Activated T-helper 1 cell treated with anti-CD3 and anti-CD28 coated beads, Interleukin-12 subunit alpha, Interleukin-12 subunit beta, Interleukin-2, Interleukin-4 antibody, amounts not matched to agents 30 ng/mL and 10 ng/mL and 1 ng/mL, durations not matched to agents 14 hours and 24 hours and 36 hours (primary cell): ENCODE data around the gene IL19. TPM values are rescaled to one million over a fixed set of nuclear protein-coding genes. Genes with fewer than 3 reads are reported as not detected.
"Not testable (repeated sequence)": the region's sequence is repeated elsewhere in the genome, so short reads cannot be mapped to it uniquely, and the experiment has no call there.

Source experiments
- DNase-seq: peaks from one replicate; pipeline ENCODE4 v3.0.0; 2021; ENCODE audit warnings: low spot score
- H3K27ac Mint-ChIP-seq: one replicate; pipeline ENCODE4 v1.8.0; 2021; ENCODE audit warnings: mild to moderate bottlenecking, mixed read lengths
- H3K27me3 Mint-ChIP-seq: one replicate; pipeline ENCODE4 v1.8.0; 2022; ENCODE audit warnings: mild to moderate bottlenecking, moderate library complexity, mixed read lengths; ENCODE audit not compliant: insufficient read depth
- H3K36me3 Mint-ChIP-seq: one replicate; pipeline ENCODE4 v1.8.0; 2021; ENCODE audit warnings: low read depth, mixed read lengths
- H3K4me1 Mint-ChIP-seq: one replicate; pipeline ENCODE4 v1.8.0; 2021; ENCODE audit warnings: low read depth, mixed read lengths
- H3K4me3 Mint-ChIP-seq: one replicate; pipeline ENCODE4 v1.8.0; 2021; ENCODE audit warnings: mild to moderate bottlenecking, moderate library complexity, mixed read lengths
- H3K9me3 Mint-ChIP-seq: one replicate; pipeline ENCODE4 v1.8.0; 2021; ENCODE audit warnings: mixed read lengths
- intact Hi-C: fragments of 100-400 bp; cut with micrococcal nuclease; formaldehyde crosslinking; loops from one replicate; pipeline ENCODE4 v1.15.1; 2024
- total RNA-seq: library from RNA; stranded (reverse); gene quantifications from 2 replicates; pipeline ENCODE4 v1.2.3, GENCODE V29; 2022

IL19 gene
- total RNA-seq, 1 donor from 2014 or later = not detected

DNA sequence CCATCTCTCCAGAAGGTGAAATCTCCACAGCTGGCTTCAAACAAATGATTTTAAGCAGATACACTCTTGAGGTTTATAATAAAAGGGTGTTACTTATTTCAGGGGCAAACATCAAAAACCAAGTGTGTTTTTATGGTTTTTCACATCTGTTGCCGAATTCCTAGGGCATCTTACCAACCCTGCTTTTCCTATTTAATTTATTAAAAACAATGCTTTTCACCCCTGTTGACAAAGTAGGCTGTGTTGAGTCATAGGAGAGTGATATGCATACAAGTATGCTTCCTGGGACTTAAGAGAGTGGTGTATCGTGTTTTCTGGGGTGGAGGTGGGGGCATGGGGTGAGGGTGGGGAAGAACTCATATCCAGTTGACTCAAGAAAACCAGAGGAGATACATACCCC lies 65.5 kb downstream of the IL19 start:
- Mint-ChIP-seq H3K9me3 (no peaks in the 10 kb centered on the region), H3K36me3 (no peaks in the 10 kb centered on the region), H3K4me1 (peaks cover 17% of the 10 kb centered on the region), H3K27me3 (peaks cover 38% of the 10 kb centered on the region), H3K4me3 (no peak overlapping the region), H3K27ac (no peak overlapping the region)
- DNase-seq = no peak
- intact Hi-C loops = no loop called here

DNA sequence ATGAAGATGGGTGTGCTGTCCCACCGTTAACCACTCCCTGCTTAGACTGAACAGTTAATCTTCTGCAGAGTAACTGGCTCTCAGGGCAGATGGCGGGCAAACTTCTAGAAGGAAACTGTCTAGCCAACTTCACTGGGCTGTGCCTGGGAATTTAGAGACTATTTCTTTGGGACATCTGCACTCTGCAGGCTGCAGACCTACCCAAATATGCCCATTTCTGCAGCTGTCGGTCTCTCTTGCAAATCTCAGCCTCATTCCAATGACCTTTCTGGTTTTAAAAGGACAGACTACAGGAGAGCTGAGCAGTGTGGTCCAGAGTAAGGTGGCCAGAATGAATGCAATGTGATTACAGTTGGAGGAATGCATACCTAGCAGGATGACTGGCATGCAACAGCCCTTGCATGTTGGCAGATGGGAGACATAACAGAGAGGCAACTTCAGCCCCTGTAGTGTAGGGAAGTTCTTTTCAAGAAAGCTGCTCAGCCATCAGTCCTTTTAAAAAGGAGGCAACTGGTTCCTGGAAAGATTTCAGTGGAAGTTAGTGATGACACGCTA lies 68.5 kb downstream of the IL19 start:
- Mint-ChIP-seq H3K36me3 (no peaks in the 10 kb centered on the region), H3K27me3 (peaks cover 32% of the 10 kb centered on the region), H3K27ac (no peak overlapping the region), H3K4me3 (no peak overlapping the region), H3K4me1 (peaks cover 8% of the 10 kb centered on the region), H3K9me3 (no peaks in the 10 kb centered on the region)
- no peak for DNase-seq
- intact Hi-C loops = no loop called here

DNA sequence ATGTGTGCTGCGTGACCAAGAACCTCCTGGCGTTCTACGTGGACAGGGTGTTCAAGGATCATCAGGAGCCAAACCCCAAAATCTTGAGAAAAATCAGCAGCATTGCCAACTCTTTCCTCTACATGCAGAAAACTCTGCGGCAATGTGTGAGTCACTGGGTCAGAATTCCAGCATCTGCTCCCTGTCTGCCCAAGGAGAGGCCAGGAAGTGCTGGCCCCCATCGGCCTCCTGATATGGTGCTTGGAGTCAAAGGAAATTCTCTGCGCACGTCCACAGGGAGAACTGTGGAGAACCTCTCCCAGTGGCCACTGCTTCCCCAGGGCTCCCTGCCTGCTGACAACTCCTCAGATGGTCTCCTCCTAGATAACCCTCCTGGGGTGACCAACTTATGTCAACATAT lies 69.3 kb downstream of the IL19 start:
- intact Hi-C loops = no loop called here
- no peak overlapping the region for H3K4me3 Mint-ChIP-seq

DNA sequence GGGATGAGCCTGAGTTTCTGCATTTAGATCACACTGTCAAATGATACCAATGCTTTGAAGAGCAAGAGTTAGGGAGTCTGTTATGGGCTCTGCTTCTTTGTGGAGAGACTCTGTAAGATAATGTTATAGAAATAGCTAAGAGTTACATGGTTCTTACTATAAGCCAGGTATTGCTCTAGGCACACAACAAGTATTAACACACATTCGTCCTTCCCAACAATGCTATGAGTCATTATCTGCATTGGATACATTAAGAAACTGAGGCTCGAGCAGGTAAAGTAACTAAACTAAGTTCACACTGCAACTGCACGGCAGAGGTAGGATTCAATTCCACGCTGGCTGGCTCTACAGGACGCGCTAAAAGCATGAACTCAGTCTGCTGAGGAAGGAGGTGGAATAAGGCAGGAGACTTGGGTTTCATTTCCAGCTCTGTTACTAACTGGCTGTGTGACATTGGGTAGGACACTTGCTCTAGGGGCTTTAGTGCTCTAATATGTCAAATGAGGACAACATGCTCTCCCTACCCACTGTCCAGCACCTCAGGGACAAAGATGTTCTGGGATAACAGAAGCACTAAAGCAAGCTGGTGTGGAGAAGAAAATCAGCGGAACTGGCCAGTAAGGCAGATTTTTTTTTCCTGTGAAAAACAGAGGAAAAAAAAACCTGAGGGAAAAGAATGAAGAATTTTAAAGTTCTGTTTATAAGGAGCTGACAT lies 71.2 kb downstream of the IL19 start:
- no peak overlapping the region for H3K27ac Mint-ChIP-seq

More for the DNA sequence above, 69.3 kb downstream of the IL19 start:
- Mint-ChIP-seq H3K9me3 (no peaks in the 10 kb centered on the region), H3K27ac (no peak overlapping the region), H3K4me1 (peaks cover 8% of the 10 kb centered on the region), H3K27me3 (peaks cover 26% of the 10 kb centered on the region), H3K36me3 (no peaks in the 10 kb centered on the region)
- no peak for DNase-seq

DNA sequence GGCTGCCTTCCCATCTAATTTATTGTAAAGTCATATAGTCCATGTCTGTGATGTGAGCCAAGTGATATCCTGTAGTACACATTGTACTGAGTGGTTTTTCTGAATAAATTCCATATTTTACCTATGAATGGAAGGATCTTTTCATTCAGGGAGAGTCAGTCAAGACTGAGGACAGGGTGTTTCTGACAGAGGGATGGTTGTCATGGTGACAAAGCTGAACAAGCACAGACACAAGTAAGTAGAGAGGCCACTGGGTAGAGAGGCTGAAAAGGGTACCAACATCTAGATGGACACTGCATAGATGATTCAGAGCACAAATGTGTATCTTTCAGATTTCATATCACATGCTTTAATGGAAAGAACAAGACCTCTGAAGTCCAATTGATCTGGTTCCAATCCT lies 72.3 kb downstream of the IL19 start:
- intact Hi-C loops = no loop called here
- H3K27me3 Mint-ChIP-seq = peaks cover 10% of the 10 kb centered on the region
- H3K4me1 Mint-ChIP-seq = peaks cover 8% of the 10 kb centered on the region
- H3K9me3 Mint-ChIP-seq = no peaks in the 10 kb centered on the region
- no peak overlapping the region for H3K27ac Mint-ChIP-seq
- H3K4me3 Mint-ChIP-seq = no peak overlapping the region
- DNase-seq = no peak
- H3K36me3 Mint-ChIP-seq = no peaks in the 10 kb centered on the region

More for the DNA sequence above, 71.2 kb downstream of the IL19 start:
- H3K4me3 Mint-ChIP-seq = no peak overlapping the region
- H3K36me3 Mint-ChIP-seq = no peaks in the 10 kb centered on the region
- peaks cover 16% of the 10 kb centered on the region for H3K27me3 Mint-ChIP-seq
- peaks cover 8% of the 10 kb centered on the region for H3K4me1 Mint-ChIP-seq
- intact Hi-C loops = no loop called here
- no peaks in the 10 kb centered on the region for H3K9me3 Mint-ChIP-seq
- DNase-seq = no peak

DNA sequence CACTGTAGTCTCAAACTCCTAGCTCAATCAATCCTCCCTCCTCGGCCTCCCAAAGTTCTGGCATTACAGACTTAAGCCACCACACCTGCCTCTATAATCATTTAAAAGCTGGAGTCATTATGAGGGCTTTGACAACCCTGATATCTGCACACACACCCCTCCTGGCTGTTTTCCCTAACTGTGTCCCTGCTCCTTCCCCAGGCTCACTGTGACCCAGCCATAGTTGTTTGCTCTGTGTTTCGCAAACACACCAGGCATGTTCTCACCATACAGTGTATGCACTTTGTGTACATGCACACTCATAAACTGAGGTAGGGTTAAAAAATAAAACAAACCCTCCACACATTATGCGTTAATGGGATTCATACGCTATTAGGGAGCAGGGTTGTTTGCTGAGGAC lies 73.1 kb downstream of the IL19 start:
- Mint-ChIP-seq H3K27me3 (peaks cover 12% of the 10 kb centered on the region), H3K36me3 (no peaks in the 10 kb centered on the region), H3K4me3 (no peak overlapping the region), H3K9me3 (no peaks in the 10 kb centered on the region), H3K4me1 (peaks cover 8% of the 10 kb centered on the region), H3K27ac (no peak overlapping the region)
- DNase-seq = no peak
- intact Hi-C loops = no loop called here

DNA sequence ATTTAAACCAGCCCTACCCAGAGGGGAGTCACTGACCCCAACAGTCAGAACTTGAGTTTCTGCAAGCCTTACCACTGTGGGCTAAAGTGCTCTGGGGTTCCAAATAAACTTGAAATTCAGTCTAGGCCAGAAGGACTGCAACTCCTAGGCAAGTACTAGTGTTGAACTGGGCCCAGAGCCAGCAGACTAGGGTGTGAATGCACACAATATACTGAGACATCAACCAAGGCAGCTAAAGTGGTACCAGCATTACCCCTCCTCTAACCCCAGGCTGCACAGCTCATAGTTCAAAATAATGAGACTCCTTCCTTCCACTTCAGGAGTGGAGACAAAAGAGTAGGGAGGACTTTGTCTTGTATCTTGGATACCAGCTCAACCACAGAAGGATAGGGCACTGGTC lies 75.9 kb downstream of the IL19 start:
- H3K27ac Mint-ChIP-seq = no peak overlapping the region
- peaks cover 27% of the 10 kb centered on the region for H3K27me3 Mint-ChIP-seq
- intact Hi-C loops = no loop called here
- H3K36me3 Mint-ChIP-seq = no peaks in the 10 kb centered on the region
- H3K4me3 Mint-ChIP-seq = no peak overlapping the region
- peaks cover 2% of the 10 kb centered on the region for H3K9me3 Mint-ChIP-seq
- H3K4me1 Mint-ChIP-seq = no peaks in the 10 kb centered on the region
- DNase-seq = no peak

DNA sequence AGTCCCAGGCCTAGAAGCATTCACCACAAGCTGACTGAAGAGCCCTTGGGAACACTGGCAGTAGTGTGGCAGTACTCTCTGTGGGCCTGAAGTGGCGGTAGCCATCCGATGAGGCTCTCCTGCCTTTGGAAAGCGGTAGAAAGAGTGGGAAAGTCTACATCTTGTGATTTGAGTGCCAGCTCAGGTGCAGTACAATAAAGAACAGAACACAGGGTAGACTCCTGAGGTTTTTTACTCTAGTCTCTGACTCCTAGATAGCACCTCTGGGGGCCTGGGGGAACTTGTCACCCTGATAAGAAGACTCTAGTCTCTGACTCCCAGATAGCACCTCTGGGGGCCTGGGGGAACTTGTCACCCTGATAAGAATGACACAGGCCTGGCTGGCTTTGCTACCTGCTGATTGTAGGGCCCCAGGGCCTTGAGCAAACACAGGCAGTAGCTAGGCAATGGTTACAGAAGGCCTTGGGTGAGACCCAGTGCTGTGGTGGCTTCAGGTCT lies 76.8 kb downstream of the IL19 start:
- no peaks in the 10 kb centered on the region for H3K36me3 Mint-ChIP-seq
- DNase-seq = no peak
- H3K4me1 Mint-ChIP-seq = no peaks in the 10 kb centered on the region
- intact Hi-C loops = no loop called here
- no peak overlapping the region for H3K27ac Mint-ChIP-seq
- peaks cover 4% of the 10 kb centered on the region for H3K9me3 Mint-ChIP-seq
- peaks cover 35% of the 10 kb centered on the region for H3K27me3 Mint-ChIP-seq
- no peak overlapping the region for H3K4me3 Mint-ChIP-seq

DNA sequence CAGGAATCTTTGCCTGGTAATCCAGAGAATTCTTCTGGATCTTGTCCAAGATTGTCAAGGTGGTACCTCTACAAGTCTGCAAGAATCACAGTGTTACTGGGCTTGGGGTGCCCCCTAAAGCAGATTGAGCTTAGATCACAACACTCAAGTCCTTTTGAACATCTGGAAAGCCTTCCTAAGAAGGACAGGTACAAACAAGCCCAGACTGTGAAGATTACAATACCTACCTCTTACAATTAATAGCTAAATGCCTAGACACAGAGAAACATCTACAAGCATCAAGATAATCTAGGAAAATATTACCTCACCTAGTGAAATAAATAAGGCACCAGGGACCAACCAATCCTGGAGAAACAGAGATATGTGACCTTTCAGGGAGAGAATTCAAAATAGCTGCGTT lies 77.4 kb downstream of the IL19 start:
- H3K4me1 Mint-ChIP-seq = no peaks in the 10 kb centered on the region
- intact Hi-C loops = no loop called here
- no peak overlapping the region for H3K4me3 Mint-ChIP-seq
- peaks cover 9% of the 10 kb centered on the region for H3K9me3 Mint-ChIP-seq
- H3K27me3 Mint-ChIP-seq = peaks cover 36% of the 10 kb centered on the region
- DNase-seq = no peak
- no peaks in the 10 kb centered on the region for H3K36me3 Mint-ChIP-seq
- H3K27ac Mint-ChIP-seq = no peak overlapping the region

DNA sequence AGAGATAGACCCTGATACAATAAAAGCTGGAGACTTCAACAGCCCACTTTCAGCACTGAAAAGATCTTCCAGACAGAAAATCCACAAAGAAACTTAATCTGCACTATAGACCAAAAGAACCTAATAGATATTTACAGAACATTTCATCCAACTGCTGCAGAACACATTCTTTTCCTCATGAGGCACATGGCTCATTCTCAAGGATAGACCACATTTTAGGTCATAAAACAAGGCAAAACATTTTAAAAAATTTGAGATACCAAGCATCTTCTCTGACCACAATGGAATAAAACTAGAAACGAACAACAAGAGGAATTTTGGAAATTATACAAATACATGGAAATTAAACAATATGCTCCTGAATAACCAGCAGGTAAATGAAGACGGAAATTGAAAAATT lies 79.8 kb downstream of the IL19 start:
- Mint-ChIP-seq H3K27ac (no peak overlapping the region), H3K36me3 (no peaks in the 10 kb centered on the region), H3K9me3 (peaks cover 15% of the 10 kb centered on the region), H3K4me3 (no peak overlapping the region), H3K27me3 (peaks cover 45% of the 10 kb centered on the region), H3K4me1 (no peaks in the 10 kb centered on the region)
- DNase-seq = no peak
- intact Hi-C loops = no loop called here

DNA sequence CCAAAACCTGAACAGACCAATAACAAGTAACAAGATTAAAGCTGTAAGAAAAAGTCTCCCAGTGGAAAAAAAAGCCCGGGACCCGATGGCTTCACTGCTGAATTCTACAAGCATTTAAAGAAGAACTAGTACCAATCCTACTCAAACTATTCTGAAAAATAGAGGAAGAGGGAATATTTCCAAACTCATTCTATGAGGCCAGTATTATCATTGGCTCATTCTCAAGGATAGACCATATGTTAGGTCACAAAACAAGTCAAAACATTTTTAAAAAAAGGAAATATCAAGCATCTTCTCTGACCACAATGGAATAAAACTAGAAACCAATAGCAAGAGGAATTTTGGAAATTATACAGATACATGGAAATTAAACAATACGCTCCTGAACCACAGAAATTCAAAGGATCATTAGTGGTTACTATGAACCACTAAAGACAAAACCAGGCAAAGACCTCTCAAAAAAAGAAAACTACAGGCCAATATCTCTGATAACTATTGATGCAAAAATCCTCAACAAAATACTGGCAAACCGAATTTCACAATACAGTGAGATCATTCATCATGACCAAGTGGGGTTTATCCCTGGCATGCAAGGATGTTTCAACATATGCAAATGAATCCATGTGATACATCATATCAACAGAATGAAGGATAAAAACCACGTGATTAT lies 80.9 kb downstream of the IL19 start:
- Mint-ChIP-seq H3K4me3 (no peak overlapping the region), H3K9me3 (peaks cover 15% of the 10 kb centered on the region), H3K27me3 (peaks cover 45% of the 10 kb centered on the region), H3K27ac (no peak overlapping the region), H3K36me3 (no peaks in the 10 kb centered on the region), H3K4me1 (peaks cover 5% of the 10 kb centered on the region)
- intact Hi-C loops = no loop called here
- no peak for DNase-seq

DNA sequence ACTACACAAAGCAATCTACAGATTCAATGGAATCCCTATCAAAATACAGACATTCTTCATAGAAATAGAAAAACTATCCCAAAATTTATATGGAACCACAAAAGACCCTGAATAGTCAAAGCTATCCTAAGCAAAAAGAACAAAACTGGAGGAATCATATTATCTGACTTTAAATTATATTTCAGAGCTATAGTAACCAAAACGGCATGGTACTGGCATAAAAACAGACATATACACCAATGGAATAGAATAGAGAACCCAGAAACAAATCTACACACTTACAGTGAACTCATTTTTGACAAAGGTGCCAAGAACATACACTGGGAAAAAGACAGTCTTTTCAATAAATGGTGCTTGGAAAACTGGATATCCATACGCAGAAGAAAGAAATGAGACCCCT lies 82.1 kb downstream of the IL19 start:
- H3K36me3 Mint-ChIP-seq, H3K4me3 Mint-ChIP-seq, H3K27ac Mint-ChIP-seq, H3K4me1 Mint-ChIP-seq, DNase-seq, intact Hi-C loops: not testable (repeated sequence)
- peaks cover 45% of the 10 kb centered on the region for H3K27me3 Mint-ChIP-seq
- H3K9me3 Mint-ChIP-seq = peaks cover 15% of the 10 kb centered on the region

DNA sequence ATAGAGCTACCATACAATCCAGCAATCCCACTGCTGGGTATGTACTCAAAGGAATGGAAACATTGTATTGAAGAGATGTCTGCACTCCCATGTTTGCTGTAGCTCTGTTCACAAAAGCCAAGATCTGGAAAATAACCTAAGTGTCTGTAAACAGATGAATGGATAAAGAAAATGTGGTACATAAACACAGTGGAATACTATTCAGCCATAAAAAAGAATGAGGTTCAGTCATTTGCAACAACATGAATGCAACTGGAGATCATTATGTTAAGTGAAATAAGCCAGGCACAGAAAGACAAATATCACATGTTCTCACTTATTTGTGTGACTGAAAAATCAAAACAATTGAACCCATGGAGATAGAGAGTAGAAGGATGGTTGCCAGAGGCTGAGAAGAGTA lies 83.1 kb downstream of the IL19 start:
- H3K27ac Mint-ChIP-seq, intact Hi-C loops, H3K4me3 Mint-ChIP-seq, DNase-seq, H3K4me1 Mint-ChIP-seq, H3K36me3 Mint-ChIP-seq: not testable (repeated sequence)
- Mint-ChIP-seq H3K9me3 (peaks cover 15% of the 10 kb centered on the region), H3K27me3 (peaks cover 43% of the 10 kb centered on the region)
